H1 (cell line): ENCODE data around the gene TMEM200C. TPM values are rescaled to one million over a fixed set of nuclear protein-coding genes. Genes with fewer than 3 reads are reported as not detected.

Experiments
- CTCF ChIA-PET: fragments of 300-600 bp; sonication (Branson Sonifier 250); formaldehyde crosslinking; loops from one replicate; lab custom pipeline; 2021; ENCODE audit not compliant: partially characterized antibody; lab: Charles Lee
- POLR2A ChIA-PET: fragments of 300-600 bp; sonication (Branson Sonifier 250); formaldehyde crosslinking; loops from one replicate; lab custom pipeline; 2021; ENCODE audit warnings: inconsistent platforms; ENCODE audit not compliant: partially characterized antibody; lab: Charles Lee
- DNase-seq, 2 experiments: peaks; one replicate each; pipeline versions ENCODE4 v3.0.0 to v3.0.0-alpha.2; 2010 to 2022; ENCODE audit warnings: low spot score in 2 of 2, low read depth in 1 of 2, mixed read lengths in 1 of 2
- FAIRE-seq: peaks from 2 replicates; lab custom pipeline; 2011; peaks lifted over from hg19 to GRCh38; lab: Jason Lieb, UNC
- H2AFZ ChIP-seq: 2 replicates; pipeline ENCODE4 v1.8.1; 2012; ENCODE audit warnings: low read length, inconsistent platforms
- H2AK5ac ChIP-seq: 2 replicates; pipeline ENCODE4 v1.6.1; 2013; ENCODE audit warnings: low read depth, low read length
- H2BK120ac ChIP-seq: replicated peaks from 2 replicates; pipeline ENCODE3; 2013; ENCODE audit warnings: low read depth, low read length, inconsistent platforms
- H2BK12ac ChIP-seq: 2 replicates; pipeline ENCODE4 v1.6.1; 2013; ENCODE audit warnings: low read depth, low read length
- H2BK15ac ChIP-seq: 2 replicates; pipeline ENCODE4 v1.6.1; 2013; ENCODE audit warnings: low read length
- H2BK20ac ChIP-seq: 2 replicates; pipeline ENCODE4 v1.6.1; 2013; ENCODE audit warnings: low read length
- H2BK5ac ChIP-seq: 2 replicates; pipeline ENCODE4 v1.6.1; 2013; ENCODE audit warnings: low read depth, low read length
- H3K14ac ChIP-seq: 2 replicates; pipeline ENCODE4 v1.6.1; 2013; ENCODE audit warnings: inconsistent platforms; ENCODE audit not compliant: insufficient read length
- H3K18ac ChIP-seq: 2 replicates; pipeline ENCODE4 v1.6.1; 2013; ENCODE audit warnings: low read length; ENCODE audit errors: extremely low read depth
- H3K23ac ChIP-seq: 2 replicates; pipeline ENCODE4 v1.6.1; 2013; ENCODE audit warnings: inconsistent platforms; ENCODE audit not compliant: insufficient read length
- H3K23me2 ChIP-seq: 2 replicates; pipeline ENCODE4 v1.6.1; 2013; ENCODE audit warnings: low read depth, low read length
- H3K27ac ChIP-seq: 2 replicates; pipeline ENCODE4 v1.6.1; 2011; ENCODE audit warnings: low read depth, low read length, inconsistent platforms
- H3K27me3 ChIP-seq, 4 experiments: replicated peaks in 1 of 4; 1 replicate in 1 of 4; 2 replicates in 3 of 4; pipeline versions ENCODE4 v1.6.1 to v1.8.1; 2011 to 2013; ENCODE audit warnings: low read length in 3 of 4, mild to moderate bottlenecking in 3 of 4, inconsistent platforms in 2 of 4, mixed read lengths in 2 of 4, moderate library complexity in 1 of 4; ENCODE audit not compliant: control insufficient read depth in 3 of 4, insufficient read depth in 3 of 4; ENCODE audit errors: extremely low read depth in 1 of 4
- H3K36me3 ChIP-seq, 4 experiments: 2 replicates each; pipeline versions ENCODE4 v1.6.1 to v1.8.1; 2011 to 2013; ENCODE audit warnings: mild to moderate bottlenecking in 4 of 4, low read length in 3 of 4, moderate library complexity in 2 of 4, control low read depth in 1 of 4, inconsistent platforms in 1 of 4; ENCODE audit not compliant: insufficient read depth in 4 of 4, control insufficient read depth in 2 of 4
- H3K4ac ChIP-seq: replicated peaks from 2 replicates; pipeline ENCODE3; 2013; ENCODE audit warnings: low read length, low read depth, mixed read lengths, inconsistent platforms; ENCODE audit not compliant: insufficient read length
- H3K4me1 ChIP-seq, 4 experiments: replicated peaks in 1 of 4; 1 replicate in 1 of 4; 2 replicates in 3 of 4; pipeline versions ENCODE4 v1.6.1 to v1.8.1; 2011 to 2013; ENCODE audit warnings: low read length in 3 of 4, inconsistent platforms in 2 of 4, mixed read lengths in 1 of 4; ENCODE audit not compliant: insufficient read depth in 4 of 4, control insufficient read depth in 3 of 4
- H3K4me2 ChIP-seq, 2 experiments: 2 replicates each; pipeline versions ENCODE4 v1.6.1 to v1.8.1; 2011 to 2013; ENCODE audit warnings: low read depth in 2 of 2, low read length in 2 of 2, control low read depth in 1 of 2, inconsistent platforms in 1 of 2, mild to moderate bottlenecking in 1 of 2; ENCODE audit not compliant: insufficient read depth in 1 of 2
- H3K4me3 ChIP-seq, 4 experiments: fragments of 200-600, 300-600 bp in 1 of 4; sonication (generic), shearing (Covaris generic), sonication (Bioruptor Twin) in 1 of 4; 2 replicates each; pipeline versions ENCODE4 v1.5.1 to v1.8.1; 2011 to 2016; ENCODE audit warnings: low read length in 4 of 4, low read depth in 3 of 4, control low read depth in 2 of 4, inconsistent platforms in 2 of 4, mild to moderate bottlenecking in 2 of 4, mixed read lengths in 1 of 4, moderate library complexity in 1 of 4; ENCODE audit not compliant: insufficient read depth in 2 of 4; ENCODE audit errors: extremely low read depth in 1 of 4
- H3K56ac ChIP-seq: replicated peaks from 2 replicates; pipeline ENCODE3; 2013; ENCODE audit warnings: low read depth, mild to moderate bottlenecking, mixed read lengths, low read length, inconsistent platforms; ENCODE audit not compliant: insufficient read length
- H3K79me1 ChIP-seq: 2 replicates; pipeline ENCODE4 v1.6.1; 2013; ENCODE audit warnings: low read depth, low read length, control low read depth
- H3K79me2 ChIP-seq, 2 experiments: 2 replicates each; pipeline versions ENCODE4 v1.6.1 to v1.8.1; 2012 to 2013; ENCODE audit warnings: low read length in 2 of 2, mild to moderate bottlenecking in 2 of 2, inconsistent platforms in 1 of 2; ENCODE audit not compliant: insufficient read depth in 2 of 2, control insufficient read depth in 1 of 2
- H3K9ac ChIP-seq, 4 experiments: replicated peaks in 1 of 4; 1 replicate in 1 of 4; 2 replicates in 3 of 4; pipeline versions ENCODE4 v1.6.1 to v1.8.1; 2011 to 2013; ENCODE audit warnings: low read depth in 3 of 4, low read length in 3 of 4, control low read depth in 2 of 4, mild to moderate bottlenecking in 2 of 4, moderate library complexity in 2 of 4, inconsistent platforms in 1 of 4; ENCODE audit errors: extremely low read depth in 1 of 4
- H3K9me3 ChIP-seq, 2 experiments: 2 replicates each; pipeline versions ENCODE4 v1.6.1 to v1.8.1; 2012 to 2013; ENCODE audit warnings: mild to moderate bottlenecking in 2 of 2, moderate library complexity in 2 of 2, control low read depth in 1 of 2, inconsistent platforms in 1 of 2, low read depth in 1 of 2, low read length in 1 of 2, mixed read lengths in 1 of 2; ENCODE audit not compliant: insufficient read depth in 2 of 2
- H4K20me1 ChIP-seq, 2 experiments: replicated peaks in 1 of 2; 2 replicates each; pipeline versions ENCODE3 to v1.8.1; 2011 to 2013; ENCODE audit warnings: inconsistent platforms in 2 of 2, low read length in 2 of 2, mild to moderate bottlenecking in 1 of 2; ENCODE audit not compliant: insufficient read depth in 2 of 2, control insufficient read depth in 1 of 2
- H4K5ac ChIP-seq: 2 replicates; pipeline ENCODE4 v1.6.1; 2013; ENCODE audit warnings: low read length, low read depth, mixed read lengths, inconsistent platforms; ENCODE audit not compliant: insufficient read length
- H4K8ac ChIP-seq: 2 replicates; pipeline ENCODE4 v1.8.0; 2013; ENCODE audit warnings: mild to moderate bottlenecking, moderate library complexity, low read length, inconsistent platforms; ENCODE audit not compliant: insufficient read depth; ENCODE audit errors: extremely low read depth
- H4K91ac ChIP-seq: replicated peaks from 2 replicates; pipeline ENCODE3; 2013; ENCODE audit warnings: low read length, mixed read lengths, inconsistent platforms; ENCODE audit not compliant: insufficient read length
- CBX5 ChIP-seq: fragments of 300-800, 300-1000 bp; sonication (generic); IDR thresholded peaks from 2 replicates; pipeline ENCODE4 v1.7.1; 2016; ENCODE audit warnings: antibody characterized with exemption, low read length, low read depth
- CTCF ChIP-seq, 3 experiments: IDR thresholded peaks; 1 replicate in 2 of 3; 2 replicates in 1 of 3; pipeline versions ENCODE4 v1.5.1 to v1.6.1; 2011; ENCODE audit warnings: low read length in 3 of 3, mild to moderate bottlenecking in 3 of 3, inconsistent platforms in 2 of 3, low read depth in 1 of 3, moderate library complexity in 1 of 3; ENCODE audit not compliant: insufficient read depth in 1 of 3; ENCODE audit errors: control extremely low read depth in 1 of 3
- EZH2 ChIP-seq: fragments of 200-600 bp; sonication (generic); IDR thresholded peaks from 2 replicates; pipeline ENCODE4 v1.7.1; 2012; ENCODE audit warnings: low read depth, mild to moderate bottlenecking, moderate library complexity, low read length, inconsistent platforms; ENCODE audit not compliant: severe bottlenecking
- HDAC2 ChIP-seq, 2 experiments: fragments of 300-600 bp in 1 of 2; sonication (generic) in 1 of 2; IDR thresholded peaks; 2 replicates each; pipeline ENCODE4 v1.6.1; 2011 to 2012; ENCODE audit warnings: low read depth in 2 of 2, low read length in 2 of 2, mild to moderate bottlenecking in 2 of 2, moderate library complexity in 2 of 2, borderline replicate concordance in 1 of 2, inconsistent platforms in 1 of 2
- NRF1 ChIP-seq: IDR thresholded peaks from 2 replicates; pipeline ENCODE4 v1.6.1; 2011; ENCODE audit warnings: mild to moderate bottlenecking, low read depth, low read length, improper control_type of control experiment
- RAD21 ChIP-seq, 2 experiments: IDR thresholded peaks in 1 of 2; conservative IDR thresholded peaks in 1 of 2; 2 replicates each; pipeline ENCODE4 v1.6.1; 2011; ENCODE audit warnings: low read depth in 2 of 2, low read length in 2 of 2, improper control_type of control experiment in 1 of 2, inconsistent platforms in 1 of 2, mild to moderate bottlenecking in 1 of 2, moderate library complexity in 1 of 2
- RFX5 ChIP-seq: IDR thresholded peaks from 2 replicates; pipeline ENCODE4 v1.6.1; 2011; ENCODE audit warnings: low read depth, low read length, improper control_type of control experiment, borderline replicate concordance
- RXRA ChIP-seq: IDR thresholded peaks from 2 replicates; pipeline ENCODE4 v1.6.1; 2011; ENCODE audit warnings: low read depth, mild to moderate bottlenecking, low read length, moderate library complexity; ENCODE audit not compliant: insufficient read depth
- YY1 ChIP-seq: IDR thresholded peaks from 2 replicates; pipeline ENCODE4 v1.6.1; 2011; ENCODE audit warnings: low read depth, mild to moderate bottlenecking, low read length
- polyA plus RNA-seq, 7 experiments: library from polyadenylated mRNA; depleted of rRNA in 3 of 7; stranded (reverse) in 5 of 7; unstranded in 2 of 7; fragments of >200 nt in 5 of 7; fragments of 200-250 nt in 2 of 7; gene quantifications; 1 replicate in 5 of 7; 2 replicates in 1 of 7; 4 replicates in 1 of 7; pipeline versions ENCODE4 v1.2.1 to v1.2.3, GENCODE V29; 2011 to 2013; ENCODE audit warnings: missing spikeins in 2 of 7, mixed read lengths in 2 of 7
- total RNA-seq: library from RNA; stranded (reverse); fragmentation: NEBNext Ultra II Directional; extraction: Animal tissue kit (Norgen Biotek cat#: 25700); gene quantifications from 2 replicates; pipeline ENCODE4 v1.2.1, GENCODE V29; 2021

TMEM200C gene
- total and polyA plus RNA-seq, 2 of the 8 experiments (the other 6 are each of a cell fraction or from before 2014, with no cell fraction given), result 3.4 to 9.6 TPM

- no peaks in the 10 kb centered on the region for H3K9me3 ChIP-seq
- CTCF ChIA-PET, result interaction anchor here (0.7 to 3.9 kb wide), 25 partner anchors 10 to 618 kb away, joined by 3 to 46 read pairs (median 3); no protein-coding TSS in a partner anchor
- H2BK20ac ChIP-seq, result no peak overlapping the region
- no peaks in the 10 kb centered on the region for H3K23me2 ChIP-seq
- H2BK15ac ChIP-seq, result no peak overlapping the region
- H3K14ac ChIP-seq, result no peak overlapping the region
- H2AK5ac ChIP-seq, result no peak overlapping the region
- DNase-seq (no peak), FAIRE-seq (peak; percentile 75)
- no peaks in the 10 kb centered on the region for H3K36me3 ChIP-seq
- no peak overlapping the region for H3K56ac ChIP-seq
- no peak overlapping the region for H3K27ac ChIP-seq
- H2BK12ac ChIP-seq, result no peak overlapping the region
- no peaks in the 10 kb centered on the region for H3K79me2 ChIP-seq
- H3K23ac ChIP-seq, result no peak overlapping the region
- H3K4me3 ChIP-seq, result no peak overlapping the region
- H3K18ac ChIP-seq, result no peak overlapping the region
- H3K4me2 ChIP-seq, result no peak overlapping the region
- H2BK120ac ChIP-seq, result no peak overlapping the region
- H4K20me1 ChIP-seq, result no peaks in the 10 kb centered on the region
- H3K79me1 ChIP-seq, result no peaks in the 10 kb centered on the region
- no peak overlapping the region for H2AFZ ChIP-seq
- no peak overlapping the region for H4K5ac ChIP-seq
- H3K4me1 ChIP-seq, result no peaks in the 10 kb centered on the region
- no peak overlapping the region for H3K4ac ChIP-seq
- H2BK5ac ChIP-seq, result no peak overlapping the region
- POLR2A ChIA-PET, result no interaction called here
- H3K27me3 ChIP-seq, result no peaks in the 10 kb centered on the region
- no peak overlapping the region for H4K91ac ChIP-seq
- no peak overlapping the region for H4K8ac ChIP-seq
- no peak overlapping the region for H3K9ac ChIP-seq
- TF ChIP-seq RFX5 (no peak), NRF1 (no peak), CTCF (IDR thresholded peaks at IDR 0.05; ENCODE audit: control extremely low read depth in 1 of 3, insufficient read depth in 1 of 3, low read depth in 1 of 3, low read length in 3 of 3) (peak in 2 of 3 experiments; percentile 42 to 68; a peak in 2 of 4 replicates), HDAC2 (IDR thresholded peaks at IDR 0.05; ENCODE audit: borderline replicate concordance in 1 of 2, low read depth in 2 of 2, low read length in 2 of 2) (no peak), EZH2 (no peak), YY1 (no peak), RAD21 (IDR thresholded peaks at IDR 0.05 in 1 of 2, conservative IDR thresholded peaks at IDR 0.05 in 1 of 2; ENCODE audit: low read depth in 2 of 2, low read length in 2 of 2) (peak; percentile 79 to 85), RXRA (no peak), CBX5 (no peak)
Measured at GRCh38 chr18:5879479-5879882, 15.8 kb downstream of the TMEM200C start.
